ENCODE results near the gene ACADSB.

ACADSB gene

DNA sequence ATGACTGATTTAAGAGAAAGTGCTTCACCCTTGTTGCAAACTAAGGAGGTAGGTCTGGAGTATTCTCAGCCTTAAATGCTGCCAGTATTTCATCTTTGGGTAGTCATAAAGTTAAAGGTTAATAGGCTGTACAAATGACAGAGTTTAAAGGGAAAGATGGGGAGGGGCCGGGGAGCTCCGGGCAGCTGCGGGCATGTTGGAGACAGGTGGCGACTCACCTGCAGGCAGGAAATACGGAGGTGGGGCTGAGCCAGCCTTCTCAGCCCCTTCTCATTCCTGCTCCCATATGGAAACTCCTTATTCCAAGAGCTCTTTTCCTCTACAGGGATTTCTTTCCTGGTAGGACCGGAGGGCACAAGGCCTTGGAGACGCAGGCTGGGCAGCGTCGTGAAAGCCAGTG lies 95.1 kb downstream of the ACADSB start:
- DNase-seq = no peak

Data from effector CD8-positive, alpha-beta T cell (primary cell).